ENCODE measurements around the gene SRCAP.

Gene SRCAP

GRCh38 chr16:30669903-30670824 is 28.8 kb upstream of the SRCAP start:
- no peaks in the 10 kb centered on the region for H3K27me3 ChIP-seq (replicated peaks; ENCODE audit: insufficient read depth, low read length)
- DNase-seq = no peak
- TF ChIP-seq EZH2 (optimal IDR thresholded peaks at IDR 0.05; ENCODE audit: low read depth, low read length) (no peak), CTCF (IDR thresholded peaks at IDR 0.05; ENCODE audit: low read length) (no peak), EZH2phosphoT487 (IDR thresholded peaks at IDR 0.05; ENCODE audit: low read length) (no peak)

GRCh38 chr16:30675143-30675542 is 23.8 kb upstream of the SRCAP start:
- Histone ChIP-seq H3K9ac (ENCODE audit: low read length) (no peak overlapping the region), H3K27me3 (replicated peaks; ENCODE audit: insufficient read depth, low read length) (no peaks in the 10 kb centered on the region), H3K79me2 (ENCODE audit: low read length) (no peaks in the 10 kb centered on the region)

More at GRCh38 chr16:30669903-30670824, 28.8 kb upstream of the SRCAP start:
- H3K9me3 ChIP-seq (replicated peaks; ENCODE audit: insufficient read depth, low read length) = no peaks in the 10 kb centered on the region
- no peak overlapping the region for H3K4me2 ChIP-seq (ENCODE audit: low read depth, low read length)
- H3K4me3 ChIP-seq (ENCODE audit: low read length) = no peak overlapping the region
- H3K36me3 ChIP-seq (replicated peaks; ENCODE audit: insufficient read depth, low read length) = 0 out of 2 replicates have a peak, but pooled peaks cover 3% of the 10 kb centered on the region
- no peak overlapping the region for H3K9ac ChIP-seq (ENCODE audit: low read length)
- no peak overlapping the region for H2AFZ ChIP-seq (ENCODE audit: low read length)
- no peaks in the 10 kb centered on the region for H3K4me1 ChIP-seq (ENCODE audit: low read length)
- no peaks in the 10 kb centered on the region for H4K20me1 ChIP-seq (ENCODE audit: insufficient read depth, low read length)
- H3K79me2 ChIP-seq (ENCODE audit: low read length) = 0 out of 2 replicates have a peak, but pooled peaks cover 7% of the 10 kb centered on the region
- no peak overlapping the region for H3K27ac ChIP-seq (ENCODE audit: low read length)
- H3F3A ChIP-seq (ENCODE audit: insufficient read depth, low read length) = no peaks in the 10 kb centered on the region
- H3K9me2 ChIP-seq (replicated peaks; ENCODE audit: insufficient read depth, low read length) = no peaks in the 10 kb centered on the region

GRCh38 chr16:30677931-30678585 is 20.9 kb upstream of the SRCAP start:
- no peaks in the 10 kb centered on the region for H3K36me3 ChIP-seq (replicated peaks; ENCODE audit: insufficient read depth, low read length)
- no peak overlapping the region for H3K4me2 ChIP-seq (ENCODE audit: low read depth, low read length)
- H3K9me3 ChIP-seq (replicated peaks; ENCODE audit: insufficient read depth, low read length) = no peaks in the 10 kb centered on the region
- H3K9me2 ChIP-seq (replicated peaks; ENCODE audit: insufficient read depth, low read length) = no peaks in the 10 kb centered on the region
- H3K27ac ChIP-seq (ENCODE audit: low read length) = no peak overlapping the region
- H3K4me3 ChIP-seq (ENCODE audit: low read length) = no peak overlapping the region
- no peak overlapping the region for H3K9ac ChIP-seq (ENCODE audit: low read length)
- TF ChIP-seq EZH2 (optimal IDR thresholded peaks at IDR 0.05; ENCODE audit: low read depth, low read length) (no peak), EZH2phosphoT487 (IDR thresholded peaks at IDR 0.05; ENCODE audit: low read length) (no peak), CTCF (IDR thresholded peaks at IDR 0.05; ENCODE audit: low read length) (no peak)
- DNase-seq = no peak
- no peaks in the 10 kb centered on the region for H3F3A ChIP-seq (ENCODE audit: insufficient read depth, low read length)
- no peaks in the 10 kb centered on the region for H3K4me1 ChIP-seq (ENCODE audit: low read length)
- H4K20me1 ChIP-seq (ENCODE audit: insufficient read depth, low read length) = no peaks in the 10 kb centered on the region
- H3K79me2 ChIP-seq (ENCODE audit: low read length) = no peaks in the 10 kb centered on the region
- H3K27me3 ChIP-seq (replicated peaks; ENCODE audit: insufficient read depth, low read length) = no peaks in the 10 kb centered on the region
- 0 out of 2 replicates have a peak overlapping the region, but pooled peaks have one; percentile 11 for H2AFZ ChIP-seq (ENCODE audit: low read length)

More at GRCh38 chr16:30675143-30675542, 23.8 kb upstream of the SRCAP start:
- DNase-seq = no peak
- no peak overlapping the region for H2AFZ ChIP-seq (ENCODE audit: low read length)
- H3F3A ChIP-seq (ENCODE audit: insufficient read depth, low read length) = no peaks in the 10 kb centered on the region
- no peak overlapping the region for H3K4me3 ChIP-seq (ENCODE audit: low read length)
- H3K36me3 ChIP-seq (replicated peaks; ENCODE audit: insufficient read depth, low read length) = no peaks in the 10 kb centered on the region
- no peak overlapping the region for H3K4me2 ChIP-seq (ENCODE audit: low read depth, low read length)
- no peaks in the 10 kb centered on the region for H4K20me1 ChIP-seq (ENCODE audit: insufficient read depth, low read length)
- H3K4me1 ChIP-seq (ENCODE audit: low read length) = no peaks in the 10 kb centered on the region
- no peaks in the 10 kb centered on the region for H3K9me3 ChIP-seq (replicated peaks; ENCODE audit: insufficient read depth, low read length)
- no peak overlapping the region for H3K27ac ChIP-seq (ENCODE audit: low read length)
- no peaks in the 10 kb centered on the region for H3K9me2 ChIP-seq (replicated peaks; ENCODE audit: insufficient read depth, low read length)
- TF ChIP-seq CTCF (IDR thresholded peaks at IDR 0.05; ENCODE audit: low read length) (no peak), EZH2phosphoT487 (IDR thresholded peaks at IDR 0.05; ENCODE audit: low read length) (no peak), EZH2 (optimal IDR thresholded peaks at IDR 0.05; ENCODE audit: low read depth, low read length) (no peak)

Data from MM.1S (cell line).